ENCODE results near the gene DUS2. TPM values are rescaled to one million over a fixed set of nuclear protein-coding genes. Genes with fewer than 3 reads are reported as not detected.

The DUS2 gene
- total RNA-seq, 2 experiments from 2014 or later, result 34.2 to 35.1 TPM

- peaks cover 13% of the 10 kb centered on the region for H3K4me1 Mint-ChIP-seq (ENCODE audit: low read depth)
- no peaks in the 10 kb centered on the region for H3K9me3 Mint-ChIP-seq
- no peaks in the 10 kb centered on the region for H3K27me3 Mint-ChIP-seq
- no peak for DNase-seq
- CTCF ChIA-PET, result interaction anchor here (1.2 to 1.4 kb wide), 2 partner anchors 15 to 239 kb away, joined by 4 to 5 read pairs; no protein-coding TSS in a partner anchor
- no peak overlapping the region for H3K4me3 Mint-ChIP-seq
- intact Hi-C loops (cut with micrococcal nuclease), result no loop called here
- TF ChIP-seq, protein P1, sequence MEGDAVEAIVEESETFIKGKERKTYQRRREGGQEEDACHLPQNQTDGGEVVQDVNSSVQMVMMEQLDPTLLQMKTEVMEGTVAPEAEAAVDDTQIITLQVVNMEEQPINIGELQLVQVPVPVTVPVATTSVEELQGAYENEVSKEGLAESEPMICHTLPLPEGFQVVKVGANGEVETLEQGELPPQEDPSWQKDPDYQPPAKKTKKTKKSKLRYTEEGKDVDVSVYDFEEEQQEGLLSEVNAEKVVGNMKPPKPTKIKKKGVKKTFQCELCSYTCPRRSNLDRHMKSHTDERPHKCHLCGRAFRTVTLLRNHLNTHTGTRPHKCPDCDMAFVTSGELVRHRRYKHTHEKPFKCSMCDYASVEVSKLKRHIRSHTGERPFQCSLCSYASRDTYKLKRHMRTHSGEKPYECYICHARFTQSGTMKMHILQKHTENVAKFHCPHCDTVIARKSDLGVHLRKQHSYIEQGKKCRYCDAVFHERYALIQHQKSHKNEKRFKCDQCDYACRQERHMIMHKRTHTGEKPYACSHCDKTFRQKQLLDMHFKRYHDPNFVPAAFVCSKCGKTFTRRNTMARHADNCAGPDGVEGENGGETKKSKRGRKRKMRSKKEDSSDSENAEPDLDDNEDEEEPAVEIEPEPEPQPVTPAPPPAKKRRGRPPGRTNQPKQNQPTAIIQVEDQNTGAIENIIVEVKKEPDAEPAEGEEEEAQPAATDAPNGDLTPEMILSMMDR (IDR thresholded peaks at IDR 0.05), result no peak
- ATAC-seq, result no peak
- peaks cover 55% of the 10 kb centered on the region for H3K36me3 Mint-ChIP-seq (ENCODE audit: low read depth)
- POLR2A ChIA-PET, result interaction anchor here (0.6 kb wide), 1 partner anchor 9 kb away, joined by 3 read pairs; no protein-coding TSS in a partner anchor
- H3K27ac Mint-ChIP-seq, result no peak overlapping the region
Measured at GRCh38 chr16:68055395-68055794, 32.3 kb downstream of the DUS2 start.

- no peak overlapping the region for H3K4me3 Mint-ChIP-seq
- intact Hi-C loops (cut with micrococcal nuclease), result no loop called here
- peak; percentile 49 for ATAC-seq
- peak overlapping the region; percentile 71 for H3K27ac Mint-ChIP-seq
- DNase-seq, result peak; percentile 63
- TF ChIP-seq, protein P1 (IDR thresholded peaks at IDR 0.05), result no peak
- H3K36me3 Mint-ChIP-seq (ENCODE audit: low read depth), result peaks cover 58% of the 10 kb centered on the region
- no peaks in the 10 kb centered on the region for H3K9me3 Mint-ChIP-seq
- H3K27me3 Mint-ChIP-seq, result no peaks in the 10 kb centered on the region
- ChIA-PET CTCF (no interaction called here), POLR2A (interaction anchor here (1.5 kb wide), 2 partner anchors 10 to 38 kb away, joined by 5 read pairs; no protein-coding TSS in a partner anchor)
- H3K4me1 Mint-ChIP-seq (ENCODE audit: low read depth), result peaks cover 48% of the 10 kb centered on the region
Measured at GRCh38 chr16:68059804-68060203, 36.7 kb downstream of the DUS2 start.

DNA sequence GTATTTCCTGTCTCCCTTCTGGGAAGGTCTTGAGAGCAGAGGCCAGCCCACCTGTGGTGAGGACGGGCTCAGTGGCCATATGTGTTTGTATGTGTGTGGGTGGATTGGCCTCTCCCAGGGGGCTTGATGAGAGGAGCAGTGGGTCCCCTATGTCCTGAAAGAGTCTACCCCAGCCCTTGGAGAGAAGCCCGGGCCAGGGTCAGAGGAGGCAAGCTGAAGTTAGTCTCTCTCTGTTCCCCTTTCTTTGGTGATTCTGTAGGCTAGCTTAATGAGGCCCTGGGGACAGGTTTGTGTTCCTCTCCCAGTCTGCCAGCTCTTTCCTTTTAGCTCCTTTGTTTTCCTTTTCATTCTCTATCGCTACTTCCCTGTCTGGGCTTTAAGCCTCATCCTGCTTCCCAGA, 38.3 kb downstream of the DUS2 start:
- H3K9me3 Mint-ChIP-seq, result no peaks in the 10 kb centered on the region
- TF ChIP-seq, protein P1 (IDR thresholded peaks at IDR 0.05), result no peak
- H3K4me1 Mint-ChIP-seq (ENCODE audit: low read depth), result peaks cover 53% of the 10 kb centered on the region
- intact Hi-C loops (cut with micrococcal nuclease), result no loop called here
- peak overlapping the region; percentile 70 for H3K27ac Mint-ChIP-seq
- DNase-seq, result no peak
- H3K36me3 Mint-ChIP-seq (ENCODE audit: low read depth), result peaks cover 52% of the 10 kb centered on the region
- no peak overlapping the region for H3K4me3 Mint-ChIP-seq
- POLR2A ChIA-PET, result interaction anchor here (1.1 to 1.5 kb wide), 4 partner anchors 8 to 77 kb away, joined by 3 to 5 read pairs (median 4); no protein-coding TSS in a partner anchor
- ATAC-seq, result no peak
- H3K27me3 Mint-ChIP-seq, result no peaks in the 10 kb centered on the region
- CTCF ChIA-PET, result interaction anchor here (1.3 to 1.7 kb wide), 3 partner anchors 14 to 167 kb away, joined by 3 to 4 read pairs (median 4); no protein-coding TSS in a partner anchor

GRCh38 chr16:68062910-68063393, 39.9 kb downstream of the DUS2 start:
- ChIA-PET POLR2A (interaction anchor here (0.7 to 1.9 kb wide), 4 partner anchors 11 to 128 kb away, joined by 3 to 10 read pairs (median 6); partner anchors contain the start of genes DDX28 and DUS2), CTCF (interaction anchor here (0.8 to 1.4 kb wide), 5 partner anchors 11 to 221 kb away, joined by 3 to 7 read pairs (median 4); partner anchors contain the start of gene NFATC3)
- Mint-ChIP-seq H3K27ac (peak overlapping the region; percentile 85), H3K9me3 (no peaks in the 10 kb centered on the region), H3K36me3 (ENCODE audit: low read depth) (peaks cover 50% of the 10 kb centered on the region), H3K27me3 (no peaks in the 10 kb centered on the region), H3K4me3 (peak overlapping the region; percentile 3), H3K4me1 (ENCODE audit: low read depth) (peaks cover 60% of the 10 kb centered on the region)
- peak; percentile 83 for ATAC-seq
- TF ChIP-seq, protein P1 (IDR thresholded peaks at IDR 0.05), result no peak
- peak; percentile 84 for DNase-seq
- intact Hi-C loops (cut with micrococcal nuclease), result no loop called here

- no peaks in the 10 kb centered on the region for H3K9me3 Mint-ChIP-seq
- DNase-seq (peak; percentile 85), ATAC-seq (peak; percentile 73)
- H3K4me1 Mint-ChIP-seq (ENCODE audit: low read depth), result peaks cover 59% of the 10 kb centered on the region
- H3K27ac Mint-ChIP-seq, result peak overlapping the region; percentile 79
- peaks cover 50% of the 10 kb centered on the region for H3K36me3 Mint-ChIP-seq (ENCODE audit: low read depth)
- ChIA-PET POLR2A (interaction anchor here (1.1 to 1.6 kb wide), 4 partner anchors 11 to 129 kb away, joined by 4 to 5 read pairs (median 4); no protein-coding TSS in a partner anchor), CTCF (interaction anchor here (0.9 to 4.0 kb wide), 15 partner anchors 11 to 168 kb away, joined by 3 to 38 read pairs (median 4); partner anchors contain the start of genes DDX28, DPEP2, DUS2 and NFATC3)
- intact Hi-C loops (cut with micrococcal nuclease), result no loop called here
- TF ChIP-seq, protein P1 (IDR thresholded peaks at IDR 0.05), result peak; percentile 90
- no peak overlapping the region for H3K4me3 Mint-ChIP-seq
- H3K27me3 Mint-ChIP-seq, result no peaks in the 10 kb centered on the region
Measured at GRCh38 chr16:68064791-68065365, 41.8 kb downstream of the DUS2 start.

Measured in activated CD8-positive, alpha-beta T cell treated with anti-CD3 and anti-CD28 coated beads for 36 hours (primary cell).